Skeletal muscle satellite cell (primary cell): ENCODE results near the gene PPP4R1.
A peak's percentile ranks its signal among the peaks of the same experiment; 100 is the strongest.

Experiments used
- H3K27me3 ChIP-seq: 2 replicates; pipeline ENCODE4 v1.7.0; 2013; ENCODE audit warnings: low read length; ENCODE audit not compliant: control insufficient read depth, insufficient read depth
- H3K36me3 ChIP-seq: 2 replicates; pipeline ENCODE4 v1.7.0; 2013; ENCODE audit warnings: mild to moderate bottlenecking, control low read depth, low read length; ENCODE audit not compliant: insufficient read depth
- H3K4me1 ChIP-seq: 2 replicates; pipeline ENCODE4 v1.7.0; 2013; ENCODE audit warnings: low read length; ENCODE audit not compliant: control insufficient read depth, insufficient read depth
- H3K4me2 ChIP-seq: 2 replicates; pipeline ENCODE4 v1.7.0; 2013; ENCODE audit warnings: mild to moderate bottlenecking, low read length
- H3K4me3 ChIP-seq: 2 replicates; pipeline ENCODE4 v1.7.0; 2013; ENCODE audit warnings: low read length
- H3K9ac ChIP-seq: 2 replicates; pipeline ENCODE4 v1.7.0; 2013; ENCODE audit warnings: mild to moderate bottlenecking, low read depth, low read length, moderate library complexity
- H3K9me3 ChIP-seq: replicated peaks from 2 replicates; pipeline ENCODE4 v1.7.0; 2013; ENCODE audit warnings: mild to moderate bottlenecking, control low read depth, low read length

Gene PPP4R1

GRCh38 chr18:9619990-9620389 is 5.6 kb upstream of the PPP4R1 start:
- Histone ChIP-seq H3K9me3 (no peaks in the 10 kb centered on the region), H3K36me3 (no peaks in the 10 kb centered on the region), H3K27me3 (no peaks in the 10 kb centered on the region), H3K9ac (peak overlapping the region; percentile 36), H3K4me2 (peak overlapping the region; percentile 24), H3K4me3 (no peak overlapping the region), H3K4me1 (peaks cover 36% of the 10 kb centered on the region)

GRCh38 chr18:9619545-9619944 is 5.2 kb upstream of the PPP4R1 start:
- peak overlapping the region; percentile 36 for H3K9ac ChIP-seq
- peak overlapping the region; percentile 24 for H3K4me2 ChIP-seq
- no peak overlapping the region for H3K4me3 ChIP-seq
- H3K4me1 ChIP-seq, result peaks cover 37% of the 10 kb centered on the region
- H3K36me3 ChIP-seq, result no peaks in the 10 kb centered on the region
- H3K27me3 ChIP-seq, result no peaks in the 10 kb centered on the region
- H3K9me3 ChIP-seq, result no peaks in the 10 kb centered on the region

GRCh38 chr18:9619056-9619455 is 4.7 kb upstream of the PPP4R1 start:
- Histone ChIP-seq H3K9ac (peak overlapping the region; percentile 36), H3K36me3 (no peaks in the 10 kb centered on the region), H3K27me3 (no peaks in the 10 kb centered on the region), H3K9me3 (no peaks in the 10 kb centered on the region), H3K4me2 (peak overlapping the region; percentile 24), H3K4me3 (no peak overlapping the region), H3K4me1 (peaks cover 37% of the 10 kb centered on the region)

- Histone ChIP-seq H3K4me1 (peaks cover 42% of the 10 kb centered on the region), H3K9ac (peak overlapping the region; percentile 11), H3K36me3 (peaks cover under 1% of the 10 kb centered on the region), H3K27me3 (no peaks in the 10 kb centered on the region), H3K4me3 (no peak overlapping the region), H3K4me2 (peak overlapping the region; percentile 3), H3K9me3 (no peaks in the 10 kb centered on the region)
Observed at GRCh38 chr18:9617006-9617542, 2.7 kb upstream of the PPP4R1 start.

- Histone ChIP-seq H3K9ac (peak overlapping the region; percentile 95), H3K9me3 (no peaks in the 10 kb centered on the region), H3K4me2 (peak overlapping the region; percentile 81), H3K36me3 (peaks cover 7% of the 10 kb centered on the region), H3K4me3 (no peak overlapping the region), H3K27me3 (no peaks in the 10 kb centered on the region), H3K4me1 (peaks cover 47% of the 10 kb centered on the region)
Observed at GRCh38 chr18:9616049-9616448, 1.7 kb upstream of the PPP4R1 start.

- H3K27me3 ChIP-seq, result no peaks in the 10 kb centered on the region
- H3K4me2 ChIP-seq, result peak overlapping the region; percentile 81
- H3K9me3 ChIP-seq, result no peaks in the 10 kb centered on the region
- H3K4me1 ChIP-seq, result peaks cover 47% of the 10 kb centered on the region
- H3K4me3 ChIP-seq, result peak overlapping the region; percentile 75
- peak overlapping the region; percentile 95 for H3K9ac ChIP-seq
- peaks cover 12% of the 10 kb centered on the region for H3K36me3 ChIP-seq
Observed at GRCh38 chr18:9615280-9615797, 980 bp upstream of the PPP4R1 start.

- Histone ChIP-seq H3K4me1 (peaks cover 46% of the 10 kb centered on the region), H3K9ac (peak overlapping the region; percentile 95), H3K4me2 (peak overlapping the region; percentile 75), H3K4me3 (peak overlapping the region; percentile 91), H3K36me3 (peaks cover 12% of the 10 kb centered on the region), H3K27me3 (no peaks in the 10 kb centered on the region), H3K9me3 (no peaks in the 10 kb centered on the region)
Observed at GRCh38 chr18:9613550-9614400, 584 bp downstream of the PPP4R1 start.

- Histone ChIP-seq H3K36me3 (peaks cover 12% of the 10 kb centered on the region), H3K9ac (peak overlapping the region; percentile 95), H3K9me3 (no peaks in the 10 kb centered on the region), H3K4me3 (peak overlapping the region; percentile 91), H3K27me3 (no peaks in the 10 kb centered on the region), H3K4me1 (peaks cover 48% of the 10 kb centered on the region), H3K4me2 (peak overlapping the region; percentile 75)
Observed at GRCh38 chr18:9612977-9613376, 1.4 kb downstream of the PPP4R1 start.

GRCh38 chr18:9612215-9612830 is 2.0 kb downstream of the PPP4R1 start:
- Histone ChIP-seq H3K27me3 (no peaks in the 10 kb centered on the region), H3K9ac (peak overlapping the region; percentile 95), H3K4me2 (peak overlapping the region; percentile 75), H3K36me3 (peaks cover 12% of the 10 kb centered on the region), H3K4me1 (peaks cover 47% of the 10 kb centered on the region), H3K9me3 (no peaks in the 10 kb centered on the region), H3K4me3 (peak overlapping the region; percentile 91)

- Histone ChIP-seq H3K27me3 (no peaks in the 10 kb centered on the region), H3K4me2 (peak overlapping the region; percentile 2), H3K9me3 (no peaks in the 10 kb centered on the region), H3K36me3 (peaks cover 20% of the 10 kb centered on the region), H3K9ac (no peak overlapping the region), H3K4me1 (peaks cover 22% of the 10 kb centered on the region), H3K4me3 (no peak overlapping the region)
Observed at GRCh38 chr18:9609190-9609589, 5.2 kb downstream of the PPP4R1 start.

- H3K36me3 ChIP-seq, result peaks cover 20% of the 10 kb centered on the region
- peak overlapping the region; percentile 2 for H3K4me2 ChIP-seq
- H3K4me1 ChIP-seq, result peaks cover 22% of the 10 kb centered on the region
- no peak overlapping the region for H3K4me3 ChIP-seq
- no peak overlapping the region for H3K9ac ChIP-seq
- H3K27me3 ChIP-seq, result no peaks in the 10 kb centered on the region
- H3K9me3 ChIP-seq, result no peaks in the 10 kb centered on the region
Observed at GRCh38 chr18:9608728-9609127, 5.6 kb downstream of the PPP4R1 start.
